Measurements from ENCODE around the gene ISG15.
"Not testable (repeated sequence)": the region's sequence is repeated elsewhere in the genome, so short reads cannot be mapped to it uniquely, and the experiment has no call there.

The ISG15 gene

GRCh38 chr1:975896-976683, 37.2 kb upstream of the ISG15 start:
- peak; percentile 74 for DNase-seq

- not testable (repeated sequence) for DNase-seq
Observed at GRCh38 chr1:976791-977190, 36.5 kb upstream of the ISG15 start.

DNA sequence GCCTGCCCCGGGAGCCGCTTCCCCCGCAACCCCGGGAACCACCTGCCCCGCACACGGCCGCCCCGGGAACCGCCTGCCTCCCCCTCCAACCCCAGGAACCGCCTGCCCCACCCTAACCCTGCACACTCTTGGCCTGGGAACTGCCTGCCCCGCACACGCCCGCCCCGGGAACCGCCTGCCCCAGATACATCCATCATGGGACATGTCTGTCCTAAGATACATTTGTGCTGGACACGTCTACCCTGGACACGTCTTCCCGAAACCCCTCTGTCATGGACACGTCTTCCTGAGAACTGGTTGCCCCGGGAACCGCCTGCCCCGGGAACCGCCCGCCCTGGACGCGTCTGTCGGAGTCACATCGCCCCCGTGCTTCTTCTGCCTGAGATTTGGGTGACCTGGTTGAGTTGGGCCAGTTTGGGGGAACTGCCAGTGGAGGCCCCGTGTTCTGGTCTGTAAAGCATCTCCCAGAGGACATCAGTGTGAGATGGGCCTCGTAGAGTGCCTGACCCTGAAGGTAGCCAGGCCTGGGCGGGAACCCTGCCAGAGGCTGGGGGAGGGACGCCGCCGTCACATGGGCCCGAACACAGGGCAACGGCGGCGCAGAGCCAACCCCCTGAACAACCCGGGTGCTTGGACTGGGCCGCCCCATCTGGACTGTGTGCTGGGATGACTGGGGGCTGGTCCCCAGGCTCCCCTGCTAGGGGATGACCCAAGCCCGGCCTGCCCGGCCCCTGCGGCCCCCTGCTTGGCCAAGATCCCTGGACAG, 35.0 kb upstream of the ISG15 start:
- no peak for DNase-seq

GRCh38 chr1:978835-979743, 34.2 kb upstream of the ISG15 start:
- DNase-seq, result no peak

- DNase-seq, result no peak
Observed at GRCh38 chr1:979744-980072, 33.6 kb upstream of the ISG15 start.

DNA sequence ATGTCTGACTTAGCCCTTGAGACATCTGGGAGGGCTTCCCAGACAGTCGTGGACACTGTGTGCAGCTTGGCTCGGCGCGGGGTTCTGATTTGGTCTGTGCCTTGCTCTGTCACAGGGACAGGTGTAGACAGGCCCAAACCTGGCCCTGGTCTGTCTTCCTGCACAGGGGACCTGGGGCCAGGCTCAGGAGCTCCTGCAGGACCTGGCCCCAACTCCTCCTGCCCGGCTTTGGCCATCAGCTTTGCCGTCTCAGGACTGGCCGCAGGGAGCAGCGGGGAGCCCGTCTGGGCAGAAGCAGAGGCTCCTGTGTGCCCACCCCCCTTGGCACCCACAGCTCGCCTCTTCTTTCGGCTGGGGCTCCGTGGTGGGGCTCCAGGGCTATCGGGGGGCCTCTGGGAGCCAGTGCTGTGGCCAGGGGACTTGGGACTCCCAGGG, 33.1 kb upstream of the ISG15 start:
- DNase-seq, result no peak

GRCh38 chr1:980602-981395, 32.5 kb upstream of the ISG15 start:
- DNase-seq, result peak; percentile 16

- no peak for DNase-seq
Observed at GRCh38 chr1:981491-981954, 31.8 kb upstream of the ISG15 start.

DNA sequence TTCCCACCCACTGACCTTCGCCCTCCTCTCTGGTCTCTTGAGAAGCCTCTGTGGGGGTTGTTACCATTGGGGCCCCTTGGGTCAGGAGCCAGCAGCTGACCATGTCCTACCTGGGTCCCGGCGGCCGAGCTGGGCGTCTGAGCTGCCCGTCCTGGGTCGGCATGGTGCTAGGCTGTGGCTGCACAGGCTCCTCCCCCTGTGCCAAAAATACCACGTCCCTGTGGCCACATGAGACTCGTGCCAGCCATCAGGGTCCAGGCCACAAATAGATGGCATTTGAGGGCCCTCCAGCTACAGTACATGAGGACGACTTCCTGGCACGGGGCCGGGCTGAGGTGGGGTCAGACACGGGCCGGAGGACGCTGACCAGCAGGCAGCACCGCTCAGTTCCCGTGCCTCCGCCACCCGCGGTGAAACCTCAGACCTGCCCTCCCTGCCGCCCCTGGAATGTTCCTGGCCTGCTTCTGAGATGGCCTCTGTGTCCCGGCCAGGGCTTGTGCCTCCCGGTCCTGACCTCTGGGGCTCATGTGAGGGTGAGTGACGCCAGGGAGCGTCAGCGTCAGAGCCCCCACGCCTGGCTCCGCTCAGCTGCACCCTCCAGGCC, 31.2 kb upstream of the ISG15 start, which contains the start of gene PERM1:
TSS of gene PERM1 (minus strand) at position 139 of the 604 bp plus-strand sequence. CDS start 1,064 bp downstream, outside the sequence.
- no peak for DNase-seq

DNA sequence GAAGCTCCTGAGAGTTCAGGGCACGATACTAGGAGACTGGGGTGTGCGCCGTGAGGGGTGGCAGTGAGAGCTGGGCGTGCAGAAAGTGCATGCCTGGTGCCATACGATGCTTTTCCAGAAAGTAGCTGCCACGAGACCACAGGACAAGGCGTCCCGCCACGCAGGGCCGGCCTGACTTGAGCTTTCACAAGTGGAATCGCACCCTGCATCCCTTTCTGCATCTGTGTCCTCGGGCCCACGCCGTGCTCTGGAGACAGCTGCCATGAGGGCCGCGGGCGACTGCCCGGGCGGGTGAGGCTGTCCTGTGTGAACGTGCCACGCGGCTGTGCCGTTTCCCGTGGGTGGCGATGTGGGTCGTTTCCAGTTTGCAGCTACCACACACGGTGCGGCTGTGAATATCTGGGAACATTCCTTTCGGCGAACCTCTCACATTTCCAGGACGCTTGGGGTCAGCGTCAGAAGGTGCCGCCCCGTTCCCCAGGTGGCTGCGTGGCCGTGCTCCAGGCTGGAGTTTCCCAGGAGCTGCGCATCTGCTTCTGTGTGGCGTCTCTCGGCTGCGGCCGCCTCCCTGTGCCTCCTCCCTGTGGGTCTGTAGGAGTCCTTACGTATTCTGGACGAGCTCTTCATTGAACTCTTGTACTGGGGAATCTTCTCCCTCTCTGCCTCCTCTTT, 30.4 kb upstream of the ISG15 start:
- no peak for DNase-seq

GRCh38 chr1:983798-984475, 29.4 kb upstream of the ISG15 start:
- DNase-seq, result peak; percentile 75

DNA sequence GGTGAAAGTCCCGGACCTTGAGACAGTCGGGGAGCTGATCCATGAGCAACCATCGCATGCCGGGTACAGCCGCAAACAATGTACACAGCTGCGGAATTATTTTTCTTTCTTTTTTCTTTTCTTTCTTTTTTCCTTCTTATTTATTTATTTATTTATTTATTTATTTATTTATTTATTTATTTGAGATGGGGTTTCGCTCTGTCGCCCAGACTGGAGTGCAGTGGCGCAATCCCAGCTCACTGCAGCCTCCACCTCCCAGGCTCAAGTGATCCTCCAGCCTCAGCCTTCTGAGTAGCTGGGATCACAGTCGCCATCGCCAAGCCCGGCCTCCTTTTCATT, 28.9 kb upstream of the ISG15 start:
- no peak for DNase-seq

DNA sequence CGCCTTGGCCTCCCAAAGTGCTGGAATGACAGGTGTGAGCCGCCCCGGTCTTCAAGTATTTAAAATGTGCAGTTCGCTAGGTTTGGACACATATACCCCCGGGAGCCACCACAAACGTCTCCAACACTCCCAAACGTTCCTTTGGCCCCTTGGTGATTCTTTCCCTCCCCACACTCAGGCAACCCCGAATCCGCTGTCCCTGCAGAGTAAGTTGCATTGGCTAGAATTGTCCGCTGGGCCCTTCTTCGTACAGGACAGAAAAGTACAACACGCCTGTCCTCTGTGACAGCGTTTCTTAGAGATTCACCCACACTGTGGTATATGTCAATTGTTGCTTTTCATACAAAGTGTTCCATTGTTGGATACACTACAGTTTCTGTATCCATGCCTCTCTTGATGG, 28.2 kb upstream of the ISG15 start:
- no peak for DNase-seq

DNA sequence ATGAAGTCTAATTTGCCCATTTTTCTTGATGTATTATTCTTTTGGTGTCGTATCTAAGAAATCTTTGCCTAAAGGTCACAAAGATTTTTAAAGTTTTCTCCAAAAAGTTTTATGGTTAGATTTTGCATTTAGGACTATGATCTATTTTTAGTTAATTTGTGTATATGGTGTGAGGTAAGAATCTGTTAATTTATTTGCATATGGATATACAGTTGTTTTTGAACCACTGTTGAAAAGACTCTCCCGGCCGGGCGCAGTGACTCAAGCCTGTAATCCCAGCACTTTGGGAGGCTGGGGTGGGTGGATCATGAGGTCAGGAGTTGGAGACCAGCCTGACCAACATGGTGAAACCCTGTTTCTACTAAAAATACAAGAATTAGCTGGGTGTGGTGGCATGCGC, 25.2 kb upstream of the ISG15 start:
- DNase-seq, result not testable (repeated sequence)

DNA sequence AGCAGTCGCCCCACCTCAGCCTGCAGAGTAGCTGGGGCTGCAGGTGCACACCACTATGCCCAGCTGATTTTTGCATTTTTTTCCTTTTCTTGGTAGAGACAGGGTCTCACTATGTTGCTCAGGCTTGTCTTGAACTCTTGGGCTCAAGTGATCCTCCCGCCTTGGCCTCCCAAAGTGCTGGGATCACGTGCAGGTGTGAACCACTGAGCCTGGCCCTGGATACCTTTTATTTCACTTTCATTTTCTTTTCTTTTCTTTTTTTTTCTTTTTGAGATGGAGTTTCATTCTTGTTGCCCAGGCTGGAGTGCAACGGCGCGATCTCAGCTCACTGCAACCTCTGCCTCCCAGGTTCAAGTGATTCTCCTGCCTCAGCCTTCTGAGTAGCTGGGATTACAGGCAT, 22.0 kb upstream of the ISG15 start:
- DNase-seq, result not testable (repeated sequence)

DNA sequence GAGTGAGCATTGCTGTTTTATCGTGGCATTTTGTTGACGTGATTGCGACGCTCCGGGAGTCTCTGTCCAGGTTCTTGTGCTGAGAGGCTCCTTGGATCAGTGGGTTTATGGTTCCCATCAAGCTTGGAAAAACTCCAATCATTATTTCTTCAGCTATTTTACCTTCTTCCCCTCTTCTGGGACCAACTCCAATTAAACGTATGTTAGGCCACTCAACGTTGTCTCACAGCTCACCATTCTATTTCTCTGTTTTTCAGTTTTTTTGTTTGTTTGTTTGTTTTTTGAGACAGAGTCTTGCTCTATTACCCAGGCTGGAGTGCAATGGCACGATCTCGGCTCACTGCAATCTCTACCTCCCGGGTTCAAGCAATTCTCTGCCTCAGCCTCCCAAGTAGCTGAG, 21.4 kb upstream of the ISG15 start:
- no peak for DNase-seq

DNA sequence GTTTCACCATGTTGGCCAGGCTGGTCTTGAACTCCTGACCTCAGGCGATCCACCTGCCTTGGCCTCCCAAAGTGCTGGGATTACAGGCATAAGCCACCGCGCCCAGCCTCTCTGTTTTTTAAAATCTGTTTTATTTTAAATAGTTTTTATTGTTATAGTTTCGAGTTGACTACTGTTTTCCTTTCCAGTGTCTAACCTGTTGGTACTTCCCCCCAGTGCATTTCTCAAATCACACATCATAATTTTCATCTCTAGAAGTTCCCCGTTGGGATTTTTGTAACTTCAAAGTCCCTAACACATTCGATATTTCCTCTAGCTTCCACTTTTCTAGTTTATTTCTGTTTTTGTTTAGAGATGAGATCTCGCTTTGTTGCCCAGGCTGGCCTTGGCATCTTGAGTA, 20.9 kb upstream of the ISG15 start:
- DNase-seq, result no peak

DNA sequence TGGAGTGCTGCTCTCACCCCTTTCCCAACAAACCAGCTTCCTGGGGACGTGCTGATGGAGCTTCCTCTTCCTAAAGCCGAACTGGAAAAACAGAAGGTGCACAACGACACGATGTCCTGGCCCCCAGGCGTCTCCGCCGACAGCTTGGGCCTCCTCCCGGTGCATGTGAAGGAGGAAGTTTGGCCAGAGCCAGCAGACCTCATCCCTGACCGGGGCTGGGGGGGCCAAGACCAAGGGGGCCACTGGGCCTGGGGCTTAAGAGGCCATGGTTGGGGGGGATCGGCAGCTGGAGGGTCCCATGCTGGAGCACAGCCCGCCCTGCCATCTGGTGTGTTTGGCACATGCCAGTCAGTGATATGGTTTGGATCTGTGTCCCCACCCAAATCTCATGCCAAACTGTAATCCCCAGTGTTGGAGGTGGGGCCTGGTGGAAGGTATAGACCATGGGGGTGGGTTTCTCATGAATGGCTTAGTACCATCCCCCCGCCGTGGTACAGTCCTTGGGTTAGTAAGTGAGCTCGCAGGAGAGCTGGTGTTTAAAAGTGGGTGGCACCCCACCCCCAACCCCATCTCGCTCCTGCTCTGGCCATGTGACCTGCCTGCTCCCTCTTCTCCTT, 19.8 kb upstream of the ISG15 start:
- no peak for DNase-seq

DNA sequence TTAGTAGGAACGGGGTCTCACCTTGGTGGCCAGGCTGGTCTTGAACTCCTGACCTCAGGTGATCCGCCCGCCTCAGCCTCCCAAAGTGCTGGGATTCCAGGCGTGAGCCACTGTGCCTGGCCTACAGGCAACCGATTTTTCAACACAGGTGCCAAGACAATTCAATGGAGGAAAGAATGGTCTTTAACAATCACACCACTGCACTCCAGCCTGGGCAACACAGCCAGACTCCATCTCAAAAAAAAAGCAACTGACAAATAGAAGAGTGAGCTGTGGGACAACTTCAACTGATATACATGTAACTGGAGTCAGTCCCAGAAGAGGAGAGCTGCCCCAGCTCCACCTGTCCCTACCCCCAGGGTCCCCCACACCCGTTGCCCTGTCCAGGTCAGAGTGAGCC, 18.8 kb upstream of the ISG15 start:
- not testable (repeated sequence) for DNase-seq

All from activated CD8-positive, alpha-beta memory T cell treated with anti-CD3 and anti-CD28 coated beads, Interleukin-2, amount 50 U/mL, for 4 hours (primary cell).